ENCODE data around the gene LRTM2. TPM values are rescaled to one million over a fixed set of nuclear protein-coding genes. Genes with fewer than 3 reads are reported as not detected.

Gene LRTM2
- total RNA-seq, 4 donors from 2014 or later: not detected

DNA sequence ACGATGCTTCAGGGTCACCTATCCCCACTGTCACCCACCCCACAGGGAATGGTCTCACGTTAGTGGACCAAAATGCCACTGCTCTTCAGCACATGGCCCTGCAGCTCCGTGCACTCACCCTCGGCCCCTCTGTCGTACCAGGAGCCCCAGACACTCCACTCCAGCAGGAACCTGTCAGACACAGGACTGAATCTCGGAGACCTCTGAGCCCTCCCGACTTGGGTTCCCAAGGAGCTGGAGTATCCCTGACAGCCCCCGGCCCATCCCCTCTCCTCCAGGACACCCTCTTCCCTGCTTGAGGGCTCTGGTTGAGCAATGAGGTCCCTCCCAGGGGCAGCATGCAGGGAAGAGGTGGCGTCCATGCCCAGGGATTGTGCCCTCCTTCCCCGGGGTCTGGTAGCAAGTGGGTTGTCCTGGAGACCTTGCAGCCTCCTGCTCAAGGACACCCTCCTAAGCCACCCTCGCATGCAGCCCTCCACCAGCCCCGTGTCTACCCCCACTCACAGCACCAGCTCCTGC, 20.4 kb upstream of the LRTM2 start:
- TF ChIP-seq CTCF (IDR thresholded peaks at IDR 0.05): no peak
- no peak for TF ChIP-seq POLR2A (IDR thresholded peaks at IDR 0.05)
- no peak for TF ChIP-seq EP300 (IDR thresholded peaks at IDR 0.05)
- TF ChIP-seq POLR2AphosphoS5 (IDR thresholded peaks at IDR 0.05): no peak
- H3K36me3 ChIP-seq: no peaks in the 10 kb centered on the region
- H3K4me1 ChIP-seq: peaks cover 0 to 29% (median 11%) of the 10 kb centered on the region in 3 donors
- H3K27me3 ChIP-seq: no peaks in the 10 kb centered on the region
- H3K9me3 ChIP-seq: no peaks in the 10 kb centered on the region
- H3K27ac ChIP-seq: no peak overlapping the region
- no peak overlapping the region for H3K4me3 ChIP-seq
- 58 to 72% methylated on average over 3 to 5 of the region's 12 CpGs for WGBS, 2 donors (ENCODE audit: low coverage in 1 of 2)
- ATAC-seq: no peak

- WGBS, 2 donors (ENCODE audit: low coverage in 1 of 2): 69% methylated on average over 4 of the region's 14 CpGs; no CpG with 5 or more reads in 1 of the 2 donors
Observed at GRCh38 chr12:1800401-1801302, 19.7 kb upstream of the LRTM2 start.

GRCh38 chr12:1801303-1801975, 18.9 kb upstream of the LRTM2 start:
- TF ChIP-seq CTCF (IDR thresholded peaks at IDR 0.05) (no peak), POLR2A (IDR thresholded peaks at IDR 0.05) (no peak), POLR2AphosphoS5 (IDR thresholded peaks at IDR 0.05) (no peak), EP300 (IDR thresholded peaks at IDR 0.05) (no peak)
- Histone ChIP-seq H3K36me3 (no peaks in the 10 kb centered on the region), H3K9me3 (no peaks in the 10 kb centered on the region), H3K4me3 (no peak overlapping the region), H3K27me3 (no peaks in the 10 kb centered on the region), H3K27ac (no peak overlapping the region), H3K4me1 (peaks cover 0 to 15% (median 1%) of the 10 kb centered on the region in 3 donors)
- no peak for ATAC-seq
- WGBS, 2 donors (ENCODE audit: low coverage in 1 of 2): 66 to 81% methylated on average over 7 to 13 of the region's 16 CpGs

More at GRCh38 chr12:1800401-1801302, 19.7 kb upstream of the LRTM2 start:
- no peak overlapping the region for H3K4me3 ChIP-seq
- no peak for ATAC-seq
- no peaks in the 10 kb centered on the region for H3K9me3 ChIP-seq
- H3K36me3 ChIP-seq: no peaks in the 10 kb centered on the region
- TF ChIP-seq POLR2A (IDR thresholded peaks at IDR 0.05) (no peak), POLR2AphosphoS5 (IDR thresholded peaks at IDR 0.05) (no peak), CTCF (IDR thresholded peaks at IDR 0.05) (peak in 1 of 4 experiments; percentile 55)
- peaks cover 0 to 22% (median 6%) of the 10 kb centered on the region in 3 donors for H3K4me1 ChIP-seq
- no peaks in the 10 kb centered on the region for H3K27me3 ChIP-seq
- no peak overlapping the region for H3K27ac ChIP-seq

DNA sequence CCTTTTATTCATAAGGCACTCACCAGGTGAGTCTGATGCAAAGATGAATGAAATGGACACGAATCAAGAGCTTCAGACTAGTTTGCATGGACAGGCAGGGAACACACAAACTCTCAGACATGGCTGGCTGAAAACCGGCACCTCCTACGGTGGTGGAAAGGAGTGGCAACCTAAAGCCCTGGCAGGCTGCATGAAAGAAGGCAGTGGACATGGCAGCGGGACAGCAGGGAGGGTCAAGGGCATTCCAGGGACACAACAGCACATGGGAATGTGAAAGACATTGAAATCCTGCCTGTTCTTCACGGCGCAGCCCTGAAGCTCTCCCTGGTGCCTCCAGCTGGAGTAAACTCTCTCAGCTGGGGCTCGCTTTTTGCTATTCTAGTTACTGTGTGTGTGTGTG, 16.6 kb upstream of the LRTM2 start:
- no peak for ATAC-seq
- Histone ChIP-seq H3K27ac (no peak overlapping the region), H3K4me1 (no peaks in the 10 kb centered on the region), H3K9me3 (no peaks in the 10 kb centered on the region), H3K36me3 (no peaks in the 10 kb centered on the region), H3K27me3 (no peaks in the 10 kb centered on the region), H3K4me3 (no peak overlapping the region)
- no peak for TF ChIP-seq EP300 (IDR thresholded peaks at IDR 0.05)
- no peak for TF ChIP-seq POLR2A (IDR thresholded peaks at IDR 0.05)
- TF ChIP-seq CTCF (IDR thresholded peaks at IDR 0.05): no peak
- no peak for TF ChIP-seq POLR2AphosphoS5 (IDR thresholded peaks at IDR 0.05)
- WGBS, 2 donors (ENCODE audit: low coverage in 1 of 2): 85% methylated on average over 6 of the region's 7 CpGs; no CpG with 5 or more reads in 1 of the 2 donors

Data from gastroesophageal sphincter (tissue), 4 donors.